Measurements from ENCODE around the gene PRKAR1B.

- TF ChIP-seq GATA2 (IDR thresholded peaks at IDR 0.05; ENCODE audit: low read depth, low read length) (no peak), GATA3 (IDR thresholded peaks at IDR 0.05; ENCODE audit: low read depth, low read length) (no peak)
Measured at GRCh38 chr7:734214-734613, 7.1 kb upstream of the PRKAR1B start.

Measured in SH-SY5Y (cell line).